ENCODE measurements around the gene PODXL.

GRCh38 chr7:131532570-131533091, 23.8 kb downstream of the PODXL start:
- TF ChIP-seq CTCF (IDR thresholded peaks at IDR 0.05), result no peak
- no peak for TF ChIP-seq POLR2A (IDR thresholded peaks at IDR 0.05)
- TF ChIP-seq POLR2AphosphoS5 (IDR thresholded peaks at IDR 0.05), result no peak
- TF ChIP-seq EP300 (IDR thresholded peaks at IDR 0.05), result no peak

Measured in upper lobe of left lung (tissue), 4 donors.